ENCODE measurements around the gene BLOC1S5.

Gene BLOC1S5, protein sequence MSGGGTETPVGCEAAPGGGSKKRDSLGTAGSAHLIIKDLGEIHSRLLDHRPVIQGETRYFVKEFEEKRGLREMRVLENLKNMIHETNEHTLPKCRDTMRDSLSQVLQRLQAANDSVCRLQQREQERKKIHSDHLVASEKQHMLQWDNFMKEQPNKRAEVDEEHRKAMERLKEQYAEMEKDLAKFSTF
- total RNA-seq, result 28.1 to 28.3 reads per million in 2 donors

DNA sequence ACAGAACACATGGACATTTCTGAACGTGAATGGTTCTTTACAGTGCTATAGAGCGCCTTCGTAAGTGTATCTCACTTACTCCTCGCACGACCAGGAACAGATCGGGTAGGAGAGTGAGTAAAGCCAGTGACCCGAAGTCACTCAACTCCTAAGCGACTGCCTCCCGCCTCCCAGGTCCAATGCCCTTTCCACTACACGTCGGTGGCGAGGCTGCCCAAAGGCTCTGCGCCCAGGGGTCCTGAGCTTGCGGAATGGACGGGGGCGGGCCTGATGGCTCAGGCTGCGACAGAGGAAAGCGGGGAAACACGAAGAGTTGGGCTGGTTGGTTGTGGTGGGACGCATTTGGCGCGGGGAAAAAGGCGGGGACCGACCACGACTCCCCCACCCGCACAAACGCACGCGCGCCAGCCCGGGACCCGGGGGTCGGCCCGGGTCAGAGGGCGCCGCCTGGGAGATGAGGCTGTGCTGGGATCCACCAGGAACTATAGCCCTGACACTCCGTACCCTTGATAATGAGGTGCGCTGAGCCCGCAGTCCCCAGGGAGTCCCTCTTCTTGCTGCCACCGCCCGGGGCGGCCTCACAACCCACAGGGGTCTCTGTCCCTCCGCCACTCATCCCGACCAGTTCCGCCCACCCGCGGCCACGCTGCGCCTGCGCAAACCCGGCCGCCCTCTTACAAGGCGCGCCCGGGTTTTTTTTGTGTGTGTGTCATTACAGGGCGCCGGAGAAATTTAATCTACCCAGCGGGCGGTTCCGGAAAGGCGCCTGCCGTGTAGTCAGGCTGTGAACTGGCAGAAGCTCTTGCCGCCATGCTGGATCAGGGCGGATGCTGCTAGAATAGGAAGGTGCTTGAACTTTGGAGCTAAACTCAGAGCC, at the start of gene BLOC1S5:
Gene BLOC1S5 (minus strand): TSS at position 629 of the 877 bp plus-strand sequence. CDS start 13 bp downstream, at position 616.
- DNase-seq, result peak; percentile 91

DNA sequence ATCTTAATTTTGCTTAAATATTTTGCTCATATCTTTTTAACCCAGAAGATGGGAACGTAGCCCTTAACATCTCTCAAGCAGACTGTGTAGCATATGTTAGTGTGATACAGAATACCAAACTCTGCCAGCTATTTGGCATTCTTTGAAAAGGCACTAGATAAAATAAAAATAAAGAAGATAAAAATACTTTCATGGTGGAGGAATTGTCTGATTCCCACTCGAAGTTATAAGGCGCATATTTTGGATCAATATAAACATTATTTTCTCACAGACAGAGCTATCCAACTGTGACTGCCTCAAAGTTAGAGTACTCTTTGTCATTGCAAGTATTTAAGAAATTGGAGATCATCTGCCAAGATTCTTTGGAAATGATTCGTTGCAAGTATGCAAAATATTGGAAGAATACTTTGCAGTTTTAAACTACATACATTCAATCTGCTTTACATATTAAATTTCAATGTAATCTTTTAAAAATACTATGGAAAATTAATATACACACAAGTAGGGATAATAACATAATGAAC, 49.0 kb upstream of the BLOC1S5 start:
- DNase-seq, result no peak

DNA sequence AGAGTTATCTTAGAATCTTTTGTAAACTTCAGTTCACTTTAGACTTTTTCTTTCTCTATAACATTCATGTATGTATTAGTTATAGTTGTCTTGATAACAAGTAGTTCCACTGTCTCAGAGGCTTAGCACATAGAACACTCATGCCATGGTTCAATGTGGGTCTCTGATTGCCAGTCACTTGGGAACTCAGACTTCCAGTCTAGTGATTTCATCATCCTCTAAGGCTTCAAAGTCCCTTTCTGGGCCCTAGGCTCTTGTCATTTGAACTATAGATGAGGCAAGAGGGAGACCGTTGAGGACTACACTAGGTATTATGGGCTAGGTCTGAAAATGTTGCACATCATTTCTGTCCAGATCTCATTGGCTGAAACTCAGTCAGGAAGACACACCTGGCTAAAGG, 46.5 kb upstream of the BLOC1S5 start:
- no peak for DNase-seq

DNA sequence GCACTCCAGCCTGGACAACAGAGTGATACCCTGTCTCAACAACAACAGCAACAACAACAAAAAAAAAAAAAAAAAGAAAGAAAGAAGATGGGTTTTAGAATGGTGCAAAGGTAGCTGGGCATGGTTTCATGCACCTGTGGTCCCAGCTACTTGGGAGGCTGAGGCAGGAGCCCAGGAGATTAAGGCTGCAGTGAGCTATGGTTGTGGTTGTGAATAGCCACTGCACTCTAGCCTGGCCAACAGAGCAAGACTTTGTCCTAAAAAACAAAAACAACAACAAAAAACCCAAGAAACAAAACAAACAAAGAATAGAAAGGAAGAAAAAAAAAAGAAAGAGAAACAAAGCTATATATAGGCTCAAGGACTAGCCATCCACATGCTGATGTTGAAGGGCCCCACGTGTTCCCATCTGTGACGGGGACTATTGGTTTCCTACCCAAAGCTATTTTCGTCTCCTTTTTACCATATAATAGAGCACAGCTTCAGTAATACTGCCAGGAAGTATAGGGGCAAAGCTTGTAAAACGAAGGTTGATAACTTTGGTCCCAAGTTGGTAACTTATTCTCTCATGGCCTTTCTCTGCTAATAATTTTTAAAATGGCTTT, 46.0 kb upstream of the BLOC1S5 start:
- no peak for DNase-seq

DNA sequence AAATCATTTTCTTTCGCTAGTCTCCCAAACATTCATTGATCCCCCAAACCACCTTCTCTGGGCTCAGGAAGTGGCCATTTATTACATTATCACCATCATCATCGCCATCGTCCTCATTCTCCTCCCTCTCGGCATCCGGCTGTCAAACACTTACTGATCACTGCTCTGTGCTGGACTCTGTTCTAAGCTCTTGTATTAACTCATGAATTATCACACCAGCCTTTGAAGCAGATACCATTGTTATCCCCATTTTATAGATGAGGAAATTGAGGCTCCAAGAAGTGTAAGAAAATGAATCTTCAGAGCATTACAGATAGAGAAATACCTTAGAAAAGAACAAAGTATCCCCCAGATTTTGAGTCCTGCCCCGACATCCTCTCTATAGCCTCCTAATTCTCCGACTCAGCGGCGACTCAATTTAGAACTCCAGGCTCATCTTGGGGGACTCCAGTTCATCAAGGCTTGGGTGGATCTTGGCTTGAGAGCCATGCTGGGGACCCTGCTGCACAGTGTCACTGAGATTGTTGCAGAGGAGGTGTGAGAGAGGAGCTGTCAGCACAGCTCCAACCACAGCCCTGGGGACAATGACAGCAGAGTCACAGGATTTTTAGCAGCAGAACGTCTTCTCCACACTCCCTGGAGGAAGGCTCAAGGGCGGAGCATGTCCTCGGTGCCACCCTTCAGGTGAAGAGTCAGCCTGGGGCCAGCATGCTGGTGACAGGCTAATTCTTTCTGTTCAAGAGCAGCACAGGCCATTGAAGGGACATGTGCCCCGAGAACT, 44.8 kb upstream of the BLOC1S5 start:
- DNase-seq, result no peak

DNA sequence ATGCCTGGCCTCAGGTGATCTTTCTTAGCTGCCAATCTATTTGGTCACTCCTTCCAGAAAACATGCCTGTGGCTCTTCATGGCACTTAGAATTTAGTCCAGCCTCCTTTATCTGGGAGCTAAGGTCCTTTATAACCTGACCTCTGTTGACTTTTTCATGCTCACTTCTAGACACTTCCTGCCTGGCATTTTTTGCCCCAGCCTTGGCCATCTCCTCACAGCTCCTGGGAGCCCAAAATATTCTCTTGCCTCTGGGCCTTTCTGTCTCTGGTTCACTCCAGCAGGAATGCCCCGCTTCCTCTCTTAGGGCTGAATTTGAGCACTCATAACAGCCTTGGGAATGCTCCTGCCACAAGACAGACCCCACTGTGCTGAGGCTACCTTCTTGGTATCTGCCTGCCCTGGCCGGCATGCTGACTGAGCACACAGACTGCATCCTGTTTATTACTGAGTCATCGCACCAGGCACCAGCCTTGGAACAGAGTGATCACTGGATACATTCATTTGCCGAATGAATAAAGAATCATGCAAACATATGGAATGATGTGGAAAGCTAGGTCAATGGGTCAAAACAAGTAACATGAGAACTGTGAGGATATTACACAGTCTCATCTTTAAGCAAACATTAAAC, 44.0 kb upstream of the BLOC1S5 start:
- DNase-seq, result no peak

DNA sequence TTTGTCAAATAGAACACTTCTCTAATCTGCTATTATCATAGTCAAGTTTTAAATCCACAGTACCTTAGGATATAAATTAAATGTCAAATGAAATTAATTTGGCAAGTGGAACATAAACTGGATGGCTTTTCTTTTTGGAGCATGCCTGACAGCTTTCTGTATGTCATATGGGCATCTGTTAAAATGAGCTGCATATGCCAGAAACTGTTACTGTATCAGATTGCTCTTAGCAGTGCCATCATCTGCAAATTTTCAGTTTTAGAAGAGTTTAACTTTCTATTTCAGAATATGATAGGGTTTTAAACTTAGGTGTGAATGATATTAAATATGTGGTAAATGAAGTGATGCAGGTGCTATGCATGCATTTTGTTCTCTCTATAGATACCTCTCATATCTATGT, 41.6 kb upstream of the BLOC1S5 start:
- no peak for DNase-seq

DNA sequence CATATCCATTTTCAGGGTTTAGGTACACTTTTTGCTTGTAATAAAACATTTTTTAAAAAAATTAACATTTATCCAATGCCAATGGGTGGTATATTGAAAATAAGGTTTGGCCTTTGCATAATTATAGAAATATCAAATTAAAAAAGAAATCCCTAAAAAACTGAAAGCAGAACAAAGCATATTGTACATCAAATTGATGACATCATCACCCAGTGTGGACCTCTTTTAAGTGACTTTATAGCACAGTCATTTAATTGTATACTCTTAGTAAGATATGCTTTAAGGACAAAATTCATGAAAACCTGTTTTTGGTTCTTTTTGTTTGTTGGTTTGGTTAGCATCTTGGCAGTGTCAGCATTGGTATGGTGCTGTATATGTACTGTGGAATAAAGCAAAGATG, 39.5 kb upstream of the BLOC1S5 start:
- no peak for DNase-seq

DNA sequence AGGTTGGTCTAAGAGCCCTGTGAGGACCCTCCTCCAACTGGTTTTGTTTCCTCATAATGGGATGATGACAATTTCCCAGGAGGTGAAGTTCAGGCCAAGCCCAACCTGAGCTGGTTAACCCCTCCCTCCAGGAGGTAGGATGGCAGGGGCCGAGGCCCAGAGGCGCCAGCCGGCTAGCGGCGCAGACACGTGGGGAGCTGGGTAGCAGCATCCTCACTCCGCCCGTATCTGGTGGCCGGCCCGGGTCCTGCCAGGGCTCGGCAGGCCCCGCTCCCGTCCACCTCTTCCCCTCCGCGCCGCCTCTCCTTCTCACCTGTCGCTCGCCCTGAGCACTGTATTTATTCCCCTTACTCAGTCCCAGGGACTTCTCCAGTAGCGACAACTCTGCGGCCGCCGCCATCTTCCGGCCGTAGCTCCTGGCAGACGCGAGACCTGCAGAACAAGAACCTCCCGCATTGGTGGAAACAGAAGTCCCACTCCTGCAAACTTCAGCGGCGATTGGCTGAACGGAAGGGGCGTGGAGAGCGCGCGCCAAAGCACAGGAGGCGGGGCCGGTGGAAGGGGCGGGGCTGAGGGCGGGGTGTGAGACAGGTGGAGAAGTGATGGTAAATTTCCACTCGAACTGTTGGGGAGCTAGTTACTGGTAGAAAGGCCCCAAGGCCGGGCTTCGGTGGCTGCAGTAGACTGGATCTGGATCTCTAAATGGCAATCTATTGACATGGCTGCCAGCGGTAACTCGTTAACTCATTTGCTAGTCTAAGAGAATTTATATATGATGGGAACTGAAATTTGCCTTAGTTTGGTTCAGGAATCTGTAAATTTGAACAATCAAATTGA, 38.2 kb upstream of the BLOC1S5 start, which contains the start of gene EEF1E1:
Gene EEF1E1 (minus strand): TSS at position 427 of the 837 bp plus-strand sequence. CDS start 27 bp downstream, at position 400.
- DNase-seq, result peak; percentile 89

DNA sequence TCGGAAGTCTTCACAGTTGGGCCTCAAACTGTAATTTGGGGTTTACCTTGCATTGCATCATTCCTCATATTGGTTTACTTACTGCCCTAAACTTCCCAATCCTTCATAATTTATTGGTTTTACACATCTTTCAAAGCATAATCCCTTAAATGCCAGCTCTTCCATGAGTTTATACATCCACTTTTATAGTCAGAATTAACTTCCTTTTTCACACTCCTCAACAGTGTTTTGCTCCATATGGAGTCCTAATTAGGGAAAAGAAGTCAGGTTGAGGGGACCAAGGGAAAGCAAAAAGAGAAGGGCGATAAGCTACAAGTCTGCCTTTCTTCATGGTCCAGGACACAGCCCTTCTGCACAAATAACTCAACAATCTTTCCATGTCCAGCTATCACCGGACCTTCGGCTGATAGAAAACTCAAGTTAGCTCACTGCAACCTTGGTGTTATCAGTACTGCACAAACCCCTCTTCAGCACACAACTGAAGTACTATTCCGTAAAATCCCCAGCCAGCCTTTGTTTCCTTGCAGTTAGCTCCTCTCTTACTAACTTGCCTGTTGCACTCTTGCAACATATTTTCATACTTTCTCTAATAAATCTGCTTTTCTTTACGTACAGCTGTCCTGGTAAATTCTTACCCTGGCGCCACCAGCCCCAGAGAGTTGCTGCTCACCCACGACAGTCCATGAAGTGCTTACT, 36.1 kb upstream of the BLOC1S5 start:
- DNase-seq, result no peak

DNA sequence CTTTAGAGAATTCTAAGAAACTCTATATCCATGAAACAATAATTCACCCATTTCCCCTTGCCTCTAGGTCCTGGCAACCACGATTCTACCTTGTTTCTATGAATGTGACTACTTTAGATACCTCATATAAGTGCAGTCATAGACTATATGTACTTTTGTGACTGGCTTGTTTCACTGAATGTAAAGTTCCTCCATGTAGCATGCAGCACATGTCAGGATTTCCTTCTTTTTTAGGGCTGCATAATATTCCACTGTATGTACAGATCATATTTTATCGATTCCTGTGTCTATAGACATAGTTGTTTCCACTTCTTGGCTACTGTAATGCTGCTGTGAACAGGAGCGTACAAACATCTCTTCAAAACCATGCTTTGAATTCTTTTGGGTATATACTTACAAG, 26.5 kb upstream of the BLOC1S5 start:
- DNase-seq, result no peak

DNA sequence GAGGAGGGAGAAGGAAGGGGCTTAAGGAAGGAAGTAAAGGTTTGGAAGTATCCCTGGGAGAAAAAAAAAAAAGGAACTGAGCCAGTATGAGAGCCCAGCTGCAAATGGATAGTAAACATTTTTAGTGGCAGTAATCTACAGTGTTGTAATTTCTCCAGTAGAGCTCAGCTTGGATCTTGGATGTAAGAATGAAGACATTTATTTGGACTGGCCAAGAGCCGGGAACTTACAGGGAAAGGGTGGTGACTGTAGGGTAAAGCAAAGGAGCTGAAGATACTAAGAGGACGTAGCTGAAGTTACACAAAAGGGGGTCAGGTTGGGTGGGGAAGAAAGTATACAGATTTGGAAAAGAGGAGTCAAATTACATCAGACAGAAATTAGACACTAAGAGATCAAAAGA, 24.7 kb upstream of the BLOC1S5 start:
- no peak for DNase-seq

DNA sequence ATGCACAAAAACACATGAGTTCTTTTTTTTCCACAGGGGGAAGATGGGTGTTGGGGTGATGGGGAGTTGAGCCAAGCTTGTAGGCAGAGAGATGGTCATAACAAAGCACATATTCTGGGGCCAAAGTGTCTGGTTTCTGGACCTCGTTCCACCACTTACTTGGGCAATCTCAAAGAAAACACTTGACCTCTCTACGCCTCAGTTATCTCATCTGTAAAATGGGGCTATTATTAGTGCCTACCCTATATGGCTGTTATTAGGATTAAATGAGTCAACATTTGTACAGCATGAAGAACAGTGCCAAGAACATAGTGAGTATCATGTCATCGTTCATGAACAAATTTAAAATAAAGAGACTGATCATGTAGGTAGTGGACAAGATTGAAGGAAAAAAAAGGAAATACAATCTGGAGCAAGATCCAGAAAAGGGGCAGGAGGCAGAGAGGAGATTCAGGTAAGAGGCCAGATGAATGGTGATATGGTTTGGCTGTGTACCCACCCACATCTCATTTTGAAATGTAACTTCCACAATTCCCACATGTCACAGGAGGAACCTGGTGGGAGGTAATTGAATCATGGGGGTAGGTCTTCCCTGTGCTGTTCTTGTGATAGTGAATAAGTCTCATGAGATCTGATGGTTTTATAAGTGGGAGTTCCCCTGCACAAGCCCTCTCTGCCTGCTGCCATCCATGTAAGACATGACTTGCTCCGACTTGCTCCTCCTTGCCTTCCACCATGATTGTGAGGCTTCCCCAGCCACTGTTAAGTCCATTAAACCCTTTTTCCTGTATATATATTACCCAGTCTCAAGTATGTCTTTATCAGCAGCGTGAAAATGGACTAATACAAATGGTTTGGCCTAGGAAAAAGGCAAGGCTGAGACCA, 23.9 kb upstream of the BLOC1S5 start:
- no peak for DNase-seq

DNA sequence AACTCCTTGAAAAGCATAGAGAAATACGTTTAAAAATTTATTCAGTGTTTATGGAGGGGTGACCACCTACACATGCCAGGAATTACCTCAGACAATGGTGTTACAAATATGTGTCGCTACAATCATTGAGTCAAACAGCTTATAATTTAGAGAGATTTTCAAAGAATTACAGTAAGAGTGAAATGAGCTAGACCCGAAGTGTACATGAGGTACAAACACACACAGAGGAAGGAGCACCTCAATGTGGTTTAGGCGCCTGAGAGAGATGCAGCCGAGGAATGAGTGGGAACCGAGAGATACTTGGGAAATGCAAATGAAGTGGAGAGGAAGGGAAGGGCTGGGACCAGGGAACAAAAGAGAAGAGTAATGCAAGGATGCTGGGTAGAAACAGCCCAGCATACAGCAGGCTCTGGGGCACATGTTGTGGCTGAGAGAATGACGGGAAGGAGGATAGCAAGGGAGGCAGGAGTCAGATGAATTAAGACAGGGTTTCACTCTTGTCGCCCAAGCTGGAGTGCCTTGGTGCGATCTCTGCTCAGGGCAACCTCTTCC, 22.6 kb upstream of the BLOC1S5 start:
- no peak for DNase-seq

DNA sequence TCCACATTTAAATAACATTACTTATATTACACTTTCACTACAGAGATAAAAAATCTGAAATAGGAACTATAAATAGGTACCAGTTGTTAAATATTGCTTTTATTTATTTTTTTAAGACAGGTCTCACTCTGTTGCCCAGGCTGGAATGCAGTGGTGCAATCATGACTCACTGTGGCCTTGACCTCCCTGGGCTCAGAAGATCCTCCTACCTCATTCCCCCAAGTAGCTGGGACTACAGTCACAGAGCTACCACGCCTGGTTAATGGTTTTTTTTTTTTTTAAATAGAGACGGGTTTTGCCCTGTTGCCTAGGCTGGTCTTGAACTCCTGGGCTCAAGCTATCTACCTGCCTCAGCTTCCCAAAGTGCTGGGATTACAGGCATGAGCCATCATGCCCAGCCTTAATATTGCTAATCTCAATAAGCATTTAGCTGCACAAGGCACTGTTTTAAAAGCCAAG, 20.9 kb upstream of the BLOC1S5 start:
- no peak for DNase-seq

DNA sequence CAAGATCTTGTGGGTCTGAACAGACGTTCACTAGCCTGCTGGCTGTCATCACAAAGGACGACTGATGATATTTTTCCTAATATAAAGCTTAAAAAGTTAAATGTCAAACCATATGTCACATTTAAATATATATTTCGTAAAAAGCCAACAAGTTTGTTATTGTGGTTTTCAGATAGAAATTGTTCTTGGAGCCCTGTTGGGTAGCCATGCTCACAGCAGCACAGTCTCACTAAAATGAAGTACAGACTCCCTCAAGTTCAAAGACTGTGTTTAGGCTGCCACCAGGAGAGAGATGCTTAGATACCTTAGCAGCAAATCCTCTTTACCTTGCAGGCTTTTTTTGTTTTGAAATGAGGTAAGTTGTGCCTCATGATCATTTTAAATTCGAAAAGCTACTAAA, 20.4 kb upstream of the BLOC1S5 start:
- DNase-seq, result no peak

DNA sequence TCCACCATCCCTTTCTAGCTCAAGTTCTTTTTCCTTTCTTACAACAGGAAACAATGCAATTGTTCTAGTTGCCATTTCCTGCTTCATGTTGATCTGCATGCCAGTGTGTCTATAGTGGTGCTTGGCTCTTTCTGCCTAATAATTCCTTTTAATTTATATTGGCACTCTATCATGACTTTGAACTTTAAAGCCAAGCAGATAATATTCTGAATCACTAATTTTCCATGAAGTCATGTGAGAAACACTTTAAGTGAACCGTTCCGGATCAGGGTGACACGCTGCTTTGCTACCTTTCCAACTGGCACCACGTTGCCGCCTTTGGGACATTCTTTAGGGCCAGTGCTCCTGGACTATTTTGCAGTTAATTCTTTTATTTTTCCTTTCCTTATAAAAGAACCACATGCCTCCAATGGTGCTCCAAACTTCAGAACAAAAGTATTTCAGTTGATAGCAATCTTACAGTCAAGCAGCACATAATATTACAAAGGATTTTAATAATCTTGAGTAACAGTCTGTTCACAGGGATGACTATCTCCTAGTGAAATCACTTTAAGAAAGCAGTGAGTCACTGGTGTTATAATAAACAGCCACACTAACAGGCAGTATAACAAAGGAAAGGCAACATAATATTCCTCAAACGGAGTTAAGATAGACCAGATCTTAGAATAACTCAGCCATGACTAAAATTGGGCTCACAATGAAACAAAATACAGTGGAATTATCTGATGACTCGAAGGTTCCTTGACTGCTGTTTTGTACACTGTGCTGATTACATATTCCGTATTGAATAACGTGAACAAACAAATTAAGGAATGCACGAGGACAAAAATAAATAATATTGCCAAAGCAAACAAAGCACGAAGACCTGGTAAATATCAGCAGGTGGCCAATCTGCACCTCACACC, 19.0 kb upstream of the BLOC1S5 start:
- no peak for DNase-seq

DNA sequence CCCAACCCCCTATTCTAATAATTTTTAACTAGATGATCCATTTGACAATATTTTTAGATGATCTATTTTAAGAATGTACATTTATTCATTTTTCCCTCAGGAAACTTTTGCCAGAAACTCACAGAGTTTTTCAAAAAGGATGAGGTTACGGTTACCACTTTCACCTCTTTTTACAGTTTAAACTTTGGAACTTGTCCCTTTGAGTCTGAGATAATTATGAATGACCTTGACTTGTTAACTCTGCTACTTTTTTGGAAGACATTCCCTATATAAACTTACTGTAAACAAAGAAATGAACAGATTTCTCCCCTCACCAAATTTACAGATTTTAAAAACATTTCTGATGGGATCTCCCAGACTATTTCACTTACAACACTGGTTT, 18.4 kb upstream of the BLOC1S5 start:
- DNase-seq, result no peak
